H1 (cell line): ENCODE measurements around the gene TOP3B. TPM values are rescaled to one million over a fixed set of nuclear protein-coding genes. Genes with fewer than 3 reads are reported as not detected.

ENCODE experiments used
- CTCF ChIA-PET: fragments of 300-600 bp; sonication (Branson Sonifier 250); formaldehyde crosslinking; loops from one replicate; lab custom pipeline; 2021; ENCODE audit not compliant: partially characterized antibody; lab: Charles Lee
- POLR2A ChIA-PET: fragments of 300-600 bp; sonication (Branson Sonifier 250); formaldehyde crosslinking; loops from one replicate; lab custom pipeline; 2021; ENCODE audit warnings: inconsistent platforms; ENCODE audit not compliant: partially characterized antibody; lab: Charles Lee
- DNase-seq, 2 experiments: peaks; one replicate each; pipeline versions ENCODE4 v3.0.0 to v3.0.0-alpha.2; 2010 to 2022; ENCODE audit warnings: low spot score in 2 of 2, low read depth in 1 of 2, mixed read lengths in 1 of 2
- FAIRE-seq: peaks from 2 replicates; lab custom pipeline; 2011; peaks lifted over from hg19 to GRCh38; lab: Jason Lieb, UNC
- H2AFZ ChIP-seq: 2 replicates; pipeline ENCODE4 v1.8.1; 2012; ENCODE audit warnings: low read length, inconsistent platforms
- H2AK5ac ChIP-seq: 2 replicates; pipeline ENCODE4 v1.6.1; 2013; ENCODE audit warnings: low read depth, low read length
- H2BK120ac ChIP-seq: replicated peaks from 2 replicates; pipeline ENCODE3; 2013; ENCODE audit warnings: low read depth, low read length, inconsistent platforms
- H2BK12ac ChIP-seq: 2 replicates; pipeline ENCODE4 v1.6.1; 2013; ENCODE audit warnings: low read depth, low read length
- H2BK15ac ChIP-seq: 2 replicates; pipeline ENCODE4 v1.6.1; 2013; ENCODE audit warnings: low read length
- H2BK20ac ChIP-seq: 2 replicates; pipeline ENCODE4 v1.6.1; 2013; ENCODE audit warnings: low read length
- H2BK5ac ChIP-seq: 2 replicates; pipeline ENCODE4 v1.6.1; 2013; ENCODE audit warnings: low read depth, low read length
- H3K14ac ChIP-seq: 2 replicates; pipeline ENCODE4 v1.6.1; 2013; ENCODE audit warnings: inconsistent platforms; ENCODE audit not compliant: insufficient read length
- H3K18ac ChIP-seq: 2 replicates; pipeline ENCODE4 v1.6.1; 2013; ENCODE audit warnings: low read length; ENCODE audit errors: extremely low read depth
- H3K23ac ChIP-seq: 2 replicates; pipeline ENCODE4 v1.6.1; 2013; ENCODE audit warnings: inconsistent platforms; ENCODE audit not compliant: insufficient read length
- H3K23me2 ChIP-seq: 2 replicates; pipeline ENCODE4 v1.6.1; 2013; ENCODE audit warnings: low read depth, low read length
- H3K27ac ChIP-seq: 2 replicates; pipeline ENCODE4 v1.6.1; 2011; ENCODE audit warnings: low read depth, low read length, inconsistent platforms
- H3K27me3 ChIP-seq, 4 experiments: replicated peaks in 1 of 4; 1 replicate in 1 of 4; 2 replicates in 3 of 4; pipeline versions ENCODE4 v1.6.1 to v1.8.1; 2011 to 2013; ENCODE audit warnings: low read length in 3 of 4, mild to moderate bottlenecking in 3 of 4, inconsistent platforms in 2 of 4, mixed read lengths in 2 of 4, moderate library complexity in 1 of 4; ENCODE audit not compliant: control insufficient read depth in 3 of 4, insufficient read depth in 3 of 4; ENCODE audit errors: extremely low read depth in 1 of 4
- H3K36me3 ChIP-seq, 4 experiments: 2 replicates each; pipeline versions ENCODE4 v1.6.1 to v1.8.1; 2011 to 2013; ENCODE audit warnings: mild to moderate bottlenecking in 4 of 4, low read length in 3 of 4, moderate library complexity in 2 of 4, control low read depth in 1 of 4, inconsistent platforms in 1 of 4; ENCODE audit not compliant: insufficient read depth in 4 of 4, control insufficient read depth in 2 of 4
- H3K4ac ChIP-seq: replicated peaks from 2 replicates; pipeline ENCODE3; 2013; ENCODE audit warnings: low read length, low read depth, mixed read lengths, inconsistent platforms; ENCODE audit not compliant: insufficient read length
- H3K4me1 ChIP-seq, 4 experiments: replicated peaks in 1 of 4; 1 replicate in 1 of 4; 2 replicates in 3 of 4; pipeline versions ENCODE4 v1.6.1 to v1.8.1; 2011 to 2013; ENCODE audit warnings: low read length in 3 of 4, inconsistent platforms in 2 of 4, mixed read lengths in 1 of 4; ENCODE audit not compliant: insufficient read depth in 4 of 4, control insufficient read depth in 3 of 4
- H3K4me2 ChIP-seq, 2 experiments: 2 replicates each; pipeline versions ENCODE4 v1.6.1 to v1.8.1; 2011 to 2013; ENCODE audit warnings: low read depth in 2 of 2, low read length in 2 of 2, control low read depth in 1 of 2, inconsistent platforms in 1 of 2, mild to moderate bottlenecking in 1 of 2; ENCODE audit not compliant: insufficient read depth in 1 of 2
- H3K4me3 ChIP-seq, 4 experiments: fragments of 200-600, 300-600 bp in 1 of 4; sonication (generic), shearing (Covaris generic), sonication (Bioruptor Twin) in 1 of 4; 2 replicates each; pipeline versions ENCODE4 v1.5.1 to v1.8.1; 2011 to 2016; ENCODE audit warnings: low read length in 4 of 4, low read depth in 3 of 4, control low read depth in 2 of 4, inconsistent platforms in 2 of 4, mild to moderate bottlenecking in 2 of 4, mixed read lengths in 1 of 4, moderate library complexity in 1 of 4; ENCODE audit not compliant: insufficient read depth in 2 of 4; ENCODE audit errors: extremely low read depth in 1 of 4
- H3K56ac ChIP-seq: replicated peaks from 2 replicates; pipeline ENCODE3; 2013; ENCODE audit warnings: low read depth, mild to moderate bottlenecking, mixed read lengths, low read length, inconsistent platforms; ENCODE audit not compliant: insufficient read length
- H3K79me1 ChIP-seq: 2 replicates; pipeline ENCODE4 v1.6.1; 2013; ENCODE audit warnings: low read depth, low read length, control low read depth
- H3K79me2 ChIP-seq, 2 experiments: 2 replicates each; pipeline versions ENCODE4 v1.6.1 to v1.8.1; 2012 to 2013; ENCODE audit warnings: low read length in 2 of 2, mild to moderate bottlenecking in 2 of 2, inconsistent platforms in 1 of 2; ENCODE audit not compliant: insufficient read depth in 2 of 2, control insufficient read depth in 1 of 2
- H3K9ac ChIP-seq, 4 experiments: replicated peaks in 1 of 4; 1 replicate in 1 of 4; 2 replicates in 3 of 4; pipeline versions ENCODE4 v1.6.1 to v1.8.1; 2011 to 2013; ENCODE audit warnings: low read depth in 3 of 4, low read length in 3 of 4, control low read depth in 2 of 4, mild to moderate bottlenecking in 2 of 4, moderate library complexity in 2 of 4, inconsistent platforms in 1 of 4; ENCODE audit errors: extremely low read depth in 1 of 4
- H3K9me3 ChIP-seq, 2 experiments: 2 replicates each; pipeline versions ENCODE4 v1.6.1 to v1.8.1; 2012 to 2013; ENCODE audit warnings: mild to moderate bottlenecking in 2 of 2, moderate library complexity in 2 of 2, control low read depth in 1 of 2, inconsistent platforms in 1 of 2, low read depth in 1 of 2, low read length in 1 of 2, mixed read lengths in 1 of 2; ENCODE audit not compliant: insufficient read depth in 2 of 2
- H4K20me1 ChIP-seq, 2 experiments: replicated peaks in 1 of 2; 2 replicates each; pipeline versions ENCODE3 to v1.8.1; 2011 to 2013; ENCODE audit warnings: inconsistent platforms in 2 of 2, low read length in 2 of 2, mild to moderate bottlenecking in 1 of 2; ENCODE audit not compliant: insufficient read depth in 2 of 2, control insufficient read depth in 1 of 2
- H4K5ac ChIP-seq: 2 replicates; pipeline ENCODE4 v1.6.1; 2013; ENCODE audit warnings: low read length, low read depth, mixed read lengths, inconsistent platforms; ENCODE audit not compliant: insufficient read length
- H4K8ac ChIP-seq: 2 replicates; pipeline ENCODE4 v1.8.0; 2013; ENCODE audit warnings: mild to moderate bottlenecking, moderate library complexity, low read length, inconsistent platforms; ENCODE audit not compliant: insufficient read depth; ENCODE audit errors: extremely low read depth
- H4K91ac ChIP-seq: replicated peaks from 2 replicates; pipeline ENCODE3; 2013; ENCODE audit warnings: low read length, mixed read lengths, inconsistent platforms; ENCODE audit not compliant: insufficient read length
- ATF2 ChIP-seq: IDR thresholded peaks from 2 replicates; pipeline ENCODE4 v1.6.1; 2012; ENCODE audit warnings: low read length, inconsistent platforms
- BRCA1 ChIP-seq: IDR thresholded peaks from 2 replicates; pipeline ENCODE4 v1.6.1; 2012; ENCODE audit warnings: low read depth, low read length, improper control_type of control experiment
- FOSL1 ChIP-seq: IDR thresholded peaks from 2 replicates; pipeline ENCODE4 v1.6.1; 2011; ENCODE audit warnings: mild to moderate bottlenecking, low read depth, low read length, moderate library complexity; ENCODE audit not compliant: insufficient read depth
- NANOG ChIP-seq: IDR thresholded peaks from 2 replicates; pipeline ENCODE4 v1.6.1; 2011; ENCODE audit warnings: low read length, low read depth, mild to moderate bottlenecking, inconsistent platforms; ENCODE audit not compliant: insufficient read depth, poor library complexity, severe bottlenecking
- RXRA ChIP-seq: IDR thresholded peaks from 2 replicates; pipeline ENCODE4 v1.6.1; 2011; ENCODE audit warnings: low read depth, mild to moderate bottlenecking, low read length, moderate library complexity; ENCODE audit not compliant: insufficient read depth
- SAP30 ChIP-seq: fragments of 300-600 bp; sonication (generic); IDR thresholded peaks from 2 replicates; pipeline ENCODE4 v1.7.1; 2012; ENCODE audit warnings: low read length, moderate library complexity, mild to moderate bottlenecking, inconsistent platforms; ENCODE audit not compliant: insufficient read depth, insufficient replicate concordance
- ZNF274 ChIP-seq: IDR thresholded peaks from 2 replicates; pipeline ENCODE4 v1.7.0; 2012; ENCODE audit warnings: low read length, borderline replicate concordance; ENCODE audit errors: extremely low read depth
- WGBS, 2 experiments: shearing (Covaris generic) in 1 of 2; methylation state at CpG; one replicate each; pipeline versions ENCODE4 v1.1.6 to v1.1.7; 2013 to 2015; ENCODE audit warnings: low lambda C conversion rate in 2 of 2, mixed read lengths in 2 of 2, inconsistent platforms in 1 of 2, low coverage in 1 of 2, missing lambda C conversion rate in 1 of 2; ENCODE audit not compliant: insufficient replicate concordance in 2 of 2, insufficient coverage in 1 of 2, insufficient read length in 1 of 2; ENCODE audit errors: extremely low coverage in 1 of 2, missing lambda C conversion rate in 1 of 2; 5-methylcytosine and 5-hydroxymethylcytosine counted together
- polyA plus RNA-seq, 7 experiments: library from polyadenylated mRNA; depleted of rRNA in 3 of 7; stranded (reverse) in 5 of 7; unstranded in 2 of 7; fragments of >200 nt in 5 of 7; fragments of 200-250 nt in 2 of 7; gene quantifications; 1 replicate in 5 of 7; 2 replicates in 1 of 7; 4 replicates in 1 of 7; pipeline versions ENCODE4 v1.2.1 to v1.2.3, GENCODE V29; 2011 to 2013; ENCODE audit warnings: missing spikeins in 2 of 7, mixed read lengths in 2 of 7
- total RNA-seq: library from RNA; stranded (reverse); fragmentation: NEBNext Ultra II Directional; extraction: Animal tissue kit (Norgen Biotek cat#: 25700); gene quantifications from 2 replicates; pipeline ENCODE4 v1.2.1, GENCODE V29; 2021

TOP3B gene
- total and polyA plus RNA-seq, 2 of the 8 experiments (the other 6 are each of a cell fraction or from before 2014, with no cell fraction given) = 30.4 to 52.8 TPM

GRCh38 chr22:21945453-21946261 lies 36.9 kb downstream of the TOP3B start:
- CTCF ChIA-PET = interaction anchor here (0.8 to 1.3 kb wide), 3 partner anchors 34 to 1559 kb away, joined by 3 read pairs; no protein-coding TSS in a partner anchor
- H3K56ac ChIP-seq = no peak overlapping the region

More at GRCh38 chr22:21945453-21946261, 36.9 kb downstream of the TOP3B start:
- Histone ChIP-seq H2BK5ac (no peak overlapping the region), H3K36me3 (no peaks in the 10 kb centered on the region), H3K9ac (no peak overlapping the region), H3K14ac (no peak overlapping the region), H2AFZ (no peak overlapping the region), H3K23ac (no peak overlapping the region), H3K18ac (no peak overlapping the region), H3K27me3 (peaks cover 0 to 6% (median 0%) of the 10 kb centered on the region in 4 experiments; a peak in 2 of 7 replicates), H3K79me2 (no peaks in the 10 kb centered on the region), H4K20me1 (peaks cover 2 to 8% of the 10 kb centered on the region in 2 experiments), H3K27ac (no peak overlapping the region), H3K4me3 (no peak overlapping the region), H3K4me1 (peaks cover 0 to 11% (median 6%) of the 10 kb centered on the region in 4 experiments; a peak in 5 of 7 replicates), H3K4me2 (no peak overlapping the region), H4K91ac (no peak overlapping the region), H2BK20ac (no peak overlapping the region), H2BK15ac (no peak overlapping the region), H3K4ac (no peak overlapping the region), H2BK120ac (no peak overlapping the region), H4K5ac (no peak overlapping the region), H2AK5ac (no peak overlapping the region), H2BK12ac (no peak overlapping the region), H4K8ac (no peak overlapping the region), H3K79me1 (no peaks in the 10 kb centered on the region; the same call in 1 of the 2 replicates), H3K9me3 (no peaks in the 10 kb centered on the region), H3K23me2 (no peaks in the 10 kb centered on the region)
- TF ChIP-seq FOSL1 = no peak
- TF ChIP-seq NANOG = no peak
- no peak for TF ChIP-seq RXRA
- TF ChIP-seq BRCA1 = no peak
- no peak for TF ChIP-seq SAP30
- no peak for TF ChIP-seq ZNF274
- no peak for TF ChIP-seq ATF2
- POLR2A ChIA-PET = no interaction called here
- 88% methylated on average over 11 of the region's 13 CpGs; no CpG with 5 or more reads in 1 of the 2 experiments for WGBS, 2 experiments
- DNase-seq (no peak), FAIRE-seq (no peak)
